ENCODE results near the gene TRIM67.

GRCh38 chr1:231187571-231187970 is 25.7 kb downstream of the TRIM67 start:
- TF ChIP-seq CTCF (IDR thresholded peaks at IDR 0.05) (no peak), POLR2A (IDR thresholded peaks at IDR 0.05) (no peak)
